IMR-90 (cell line): ENCODE results near the gene KCTD19. TPM values are rescaled to one million over a fixed set of nuclear protein-coding genes. Genes with fewer than 3 reads are reported as not detected.

Experiments used
- ATAC-seq: fragments of 200-7000 bp; cut with Tn5 transposase; 2 replicates; pipeline ENCODE4 v1.9.1; 2020; ENCODE audit warnings: low read depth, mild to moderate bottlenecking, moderate library complexity
- BruUV-seq: library from RNA; stranded (reverse); fragments of 400-500 nt; replicated peaks from 2 replicates; lab custom pipeline; 2021; lab: Mats Ljungman, UMichigan
- CTCF ChIA-PET: fragments of 300-600 bp; formaldehyde crosslinking; extraction: SDS; loops from one replicate; lab custom pipeline; 2021; ENCODE audit warnings: antibody characterized with exemption; lab: Yijun Ruan, JAX
- POLR2A ChIA-PET: fragments of 300-600 bp; sonication (Branson Sonifier 250); formaldehyde crosslinking; loops from one replicate; lab custom pipeline; 2022; ENCODE audit warnings: antibody characterized with exemption; ENCODE audit not compliant: unreplicated experiment; lab: Charles Lee
- DNase-seq: peaks from one replicate; pipeline ENCODE4 v3.0.0; 2013
- H2AFZ ChIP-seq: replicated peaks from 2 replicates; pipeline ENCODE3; 2013; ENCODE audit warnings: low read length, mild to moderate bottlenecking; ENCODE audit not compliant: poor library complexity
- H2AK5ac ChIP-seq: 2 replicates; pipeline ENCODE4 v1.6.1; 2013; ENCODE audit warnings: low read depth, low read length, inconsistent platforms
- H2AK9ac ChIP-seq: replicated peaks from 2 replicates; pipeline ENCODE3; 2013; ENCODE audit warnings: mild to moderate bottlenecking, low read depth, low read length, moderate library complexity; ENCODE audit not compliant: poor library complexity
- H2BK120ac ChIP-seq: 2 replicates; pipeline ENCODE4 v1.6.1; 2013; ENCODE audit warnings: low read depth, low read length, inconsistent platforms
- H2BK15ac ChIP-seq: 3 replicates; pipeline ENCODE4 v1.6.1; 2013; ENCODE audit warnings: low read depth, low read length, inconsistent platforms
- H2BK20ac ChIP-seq: 2 replicates; pipeline ENCODE4 v1.6.1; 2013; ENCODE audit warnings: low read depth, mild to moderate bottlenecking, inconsistent platforms, low read length, moderate library complexity
- H2BK5ac ChIP-seq: 2 replicates; pipeline ENCODE4 v1.6.1; 2013; ENCODE audit warnings: mild to moderate bottlenecking, low read depth, low read length, inconsistent platforms; ENCODE audit not compliant: poor library complexity, severe bottlenecking
- H3K14ac ChIP-seq: replicated peaks from 2 replicates; pipeline ENCODE4 v1.6.1; 2013; ENCODE audit warnings: low read depth, low read length, inconsistent platforms
- H3K18ac ChIP-seq: 2 replicates; pipeline ENCODE4 v1.6.1; 2013; ENCODE audit warnings: low read depth, low read length, control low read depth
- H3K23ac ChIP-seq: 2 replicates; pipeline ENCODE4 v1.6.1; 2013; ENCODE audit warnings: low read depth, low read length, inconsistent platforms
- H3K27ac ChIP-seq: 2 replicates; pipeline ENCODE4 v1.5.1; 2013; ENCODE audit warnings: mild to moderate bottlenecking, control low read depth, low read length; ENCODE audit not compliant: insufficient read depth
- H3K27me3 ChIP-seq: 2 replicates; pipeline ENCODE4 v1.6.1; 2013; ENCODE audit warnings: low read length; ENCODE audit not compliant: control insufficient read depth, insufficient read depth
- H3K36me3 ChIP-seq: 2 replicates; pipeline ENCODE4 v1.6.1; 2013; ENCODE audit warnings: low read length, mixed read lengths; ENCODE audit not compliant: control insufficient read depth, insufficient read depth
- H3K4ac ChIP-seq: 2 replicates; pipeline ENCODE4 v1.6.1; 2013; ENCODE audit warnings: low read depth, low read length, inconsistent platforms
- H3K4me1 ChIP-seq: 2 replicates; pipeline ENCODE4 v1.6.1; 2013; ENCODE audit warnings: low read length, mixed read lengths; ENCODE audit not compliant: control insufficient read depth, insufficient read depth
- H3K4me2 ChIP-seq: 2 replicates; pipeline ENCODE4 v1.6.1; 2013; ENCODE audit warnings: low read depth, mild to moderate bottlenecking, control low read depth, low read length, moderate library complexity
- H3K4me3 ChIP-seq: 2 replicates; pipeline ENCODE4 v1.5.1; 2013; ENCODE audit warnings: low read depth, mild to moderate bottlenecking, control low read depth, low read length, moderate library complexity; ENCODE audit not compliant: insufficient read depth
- H3K56ac ChIP-seq: 2 replicates; pipeline ENCODE4 v1.6.1; 2013; ENCODE audit warnings: low read length, inconsistent platforms; ENCODE audit not compliant: insufficient read depth; ENCODE audit errors: extremely low read depth
- H3K79me1 ChIP-seq, 2 experiments: 2 replicates each; pipeline ENCODE4 v1.6.1; 2013; ENCODE audit warnings: low read length in 2 of 2, inconsistent platforms in 1 of 2, low read depth in 1 of 2
- H3K9ac ChIP-seq: 2 replicates; pipeline ENCODE4 v1.6.1; 2013; ENCODE audit warnings: low read depth, low read length, control low read depth
- H3K9me1 ChIP-seq: 2 replicates; pipeline ENCODE4 v1.6.1; 2013; ENCODE audit warnings: low read length, inconsistent platforms; ENCODE audit not compliant: insufficient read depth
- H3K9me3 ChIP-seq: 2 replicates; pipeline ENCODE4 v1.6.1; 2013; ENCODE audit warnings: low read length; ENCODE audit not compliant: control insufficient read depth, insufficient read depth
- H4K20me1 ChIP-seq: 2 replicates; pipeline ENCODE4 v1.6.1; 2013; ENCODE audit warnings: low read length, inconsistent platforms; ENCODE audit not compliant: insufficient read depth
- H4K5ac ChIP-seq: 2 replicates; pipeline ENCODE4 v1.6.1; 2013; ENCODE audit warnings: mild to moderate bottlenecking, low read depth, low read length, control low read depth
- H4K8ac ChIP-seq, 2 experiments: 2 replicates each; pipeline ENCODE4 v1.6.1; 2013; ENCODE audit warnings: low read depth in 2 of 2, low read length in 2 of 2, control low read depth in 1 of 2, inconsistent platforms in 1 of 2
- H4K91ac ChIP-seq: 2 replicates; pipeline ENCODE4 v1.6.1; 2013; ENCODE audit warnings: low read depth, low read length, inconsistent platforms; ENCODE audit not compliant: insufficient read depth
- CTCF ChIP-seq: conservative IDR thresholded peaks from 2 replicates; pipeline ENCODE4 v1.5.1; 2012; ENCODE audit warnings: mild to moderate bottlenecking, low read depth, low read length, improper control_type of control experiment
- MXI1 ChIP-seq: IDR thresholded peaks from 2 replicates; pipeline ENCODE4 v1.6.1; 2012; ENCODE audit warnings: low read depth, mild to moderate bottlenecking, low read length, moderate library complexity, borderline replicate concordance
- POLR2A ChIP-seq: IDR thresholded peaks from 2 replicates; pipeline ENCODE4 v1.6.1; 2012; ENCODE audit warnings: mild to moderate bottlenecking, low read depth, low read length
- WGBS, 2 experiments: methylation state at CpG; one replicate each; pipeline versions ENCODE4 v1.1.5 to v1.1.7; 2013; ENCODE audit warnings: missing lambda C conversion rate in 2 of 2; ENCODE audit not compliant: insufficient read length in 1 of 2; ENCODE audit errors: extremely low coverage in 2 of 2; 5-methylcytosine and 5-hydroxymethylcytosine counted together
- dilution Hi-C: fragments of 300-500 bp; cut with HindIII; formaldehyde crosslinking; loops from one replicate; pipeline ENCODE4 v1.14.3; 2018; ENCODE audit warnings: low sequenced_read_pairs; ENCODE audit not compliant: unreplicated experiment
- in situ Hi-C: fragments of 300-500 bp; cut with MboI; formaldehyde crosslinking; loops from 3 replicates; pipeline ENCODE4 v1.14.3; 2019; ENCODE audit warnings: low sequenced_read_pairs, inconsistent platforms, mixed read lengths
- intact Hi-C: fragments of 100-400 bp; cut with micrococcal nuclease; formaldehyde crosslinking; loops from 2 replicates; pipeline ENCODE4 v1.10.0; 2022
- polyA plus RNA-seq, 3 experiments: library from polyadenylated mRNA; depleted of rRNA; stranded (reverse); fragments of >200 nt; gene quantifications; 2 replicates each; pipeline ENCODE4 v1.2.3, GENCODE V29; 2012; ENCODE audit warnings: low replicate concordance in 1 of 3
- total RNA-seq: library from RNA; depleted of rRNA; stranded (reverse); fragments of >200 nt; gene quantifications from 2 replicates; pipeline ENCODE4 v1.2.3, GENCODE V29; 2012

Gene KCTD19
- total and polyA plus RNA-seq, 2 of the 4 experiments (the other 2 are of a cell fraction), result under 0.01 to 0.07 TPM

GRCh38 chr16:67279296-67280089 lies 47.0 kb downstream of the KCTD19 start, which contains the start of gene PLEKHG4 (continued):
- TF ChIP-seq POLR2A, result peak; percentile 39

GRCh38 chr16:67278773-67279295 lies 47.7 kb downstream of the KCTD19 start:
- H3K9me3 ChIP-seq, result no peaks in the 10 kb centered on the region
- peak overlapping the region; percentile 45 for H3K4me3 ChIP-seq
- BruUV-seq, result no TSS peak
- 2% methylated on average over 13 of the region's 42 CpGs; no CpG with 5 or more reads in 1 of the 2 experiments for WGBS, 2 experiments
- peak overlapping the region; percentile 92 for H2AFZ ChIP-seq
- peak overlapping the region; percentile 79 to 92 for H4K8ac ChIP-seq
- dilution Hi-C loops (no loop called here), intact Hi-C loops (no loop called here), in situ Hi-C loops (no loop called here)
- POLR2A ChIA-PET, result no interaction called here
- H3K18ac ChIP-seq, result peak overlapping the region; percentile 66
- H3K56ac ChIP-seq, result peak overlapping the region; percentile 92
- H3K23ac ChIP-seq, result peak overlapping the region; percentile 89
- peaks cover 26% of the 10 kb centered on the region for H3K4me1 ChIP-seq
- H3K9ac ChIP-seq, result peak overlapping the region; percentile 82
- peaks cover 13 to 33% of the 10 kb centered on the region in 2 experiments; a peak in 3 of 4 replicates for H3K79me1 ChIP-seq
- H3K27me3 ChIP-seq, result no peaks in the 10 kb centered on the region
- H2BK20ac ChIP-seq, result peak overlapping the region; percentile 99
- 0 out of 2 replicates have a peak, but pooled peaks cover 4% of the 10 kb centered on the region for H4K20me1 ChIP-seq
- H3K36me3 ChIP-seq, result 0 out of 2 replicates have a peak, but pooled peaks cover 3% of the 10 kb centered on the region
- peak overlapping the region; percentile 58 for H4K5ac ChIP-seq
- peak overlapping the region; percentile 95 for H3K14ac ChIP-seq
- peak overlapping the region; percentile 98 for H2AK5ac ChIP-seq
- ATAC-seq (peak; percentile 8), DNase-seq (no peak)
- H3K4ac ChIP-seq, result peak overlapping the region; percentile 99
- TF ChIP-seq CTCF, result 0 out of 2 replicates have a peak, but pooled peaks have one; percentile 11
- no peak for TF ChIP-seq MXI1
- H3K9me1 ChIP-seq, result peaks cover 29% of the 10 kb centered on the region
- H2BK15ac ChIP-seq, result peak overlapping the region; percentile 94
- peak overlapping the region; percentile 99 for H2BK120ac ChIP-seq
- peak overlapping the region; percentile 95 for H2BK5ac ChIP-seq
- H3K4me2 ChIP-seq, result peak overlapping the region; percentile 87
- CTCF ChIA-PET, result no interaction called here
- H3K27ac ChIP-seq, result peak overlapping the region; percentile 91
- H4K91ac ChIP-seq, result peak overlapping the region; percentile 97
- peak overlapping the region; percentile 94 for H2AK9ac ChIP-seq
